Measurements from ENCODE around the gene PDE1C.

GRCh38 chr7:31934551-31934950, 135.7 kb downstream of the PDE1C start:
- no peak for TF ChIP-seq EZH2 (IDR thresholded peaks at IDR 0.05; ENCODE audit: low read length, missing control alignments)
- TF ChIP-seq, protein P1, sequence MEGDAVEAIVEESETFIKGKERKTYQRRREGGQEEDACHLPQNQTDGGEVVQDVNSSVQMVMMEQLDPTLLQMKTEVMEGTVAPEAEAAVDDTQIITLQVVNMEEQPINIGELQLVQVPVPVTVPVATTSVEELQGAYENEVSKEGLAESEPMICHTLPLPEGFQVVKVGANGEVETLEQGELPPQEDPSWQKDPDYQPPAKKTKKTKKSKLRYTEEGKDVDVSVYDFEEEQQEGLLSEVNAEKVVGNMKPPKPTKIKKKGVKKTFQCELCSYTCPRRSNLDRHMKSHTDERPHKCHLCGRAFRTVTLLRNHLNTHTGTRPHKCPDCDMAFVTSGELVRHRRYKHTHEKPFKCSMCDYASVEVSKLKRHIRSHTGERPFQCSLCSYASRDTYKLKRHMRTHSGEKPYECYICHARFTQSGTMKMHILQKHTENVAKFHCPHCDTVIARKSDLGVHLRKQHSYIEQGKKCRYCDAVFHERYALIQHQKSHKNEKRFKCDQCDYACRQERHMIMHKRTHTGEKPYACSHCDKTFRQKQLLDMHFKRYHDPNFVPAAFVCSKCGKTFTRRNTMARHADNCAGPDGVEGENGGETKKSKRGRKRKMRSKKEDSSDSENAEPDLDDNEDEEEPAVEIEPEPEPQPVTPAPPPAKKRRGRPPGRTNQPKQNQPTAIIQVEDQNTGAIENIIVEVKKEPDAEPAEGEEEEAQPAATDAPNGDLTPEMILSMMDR (conservative IDR thresholded peaks at IDR 0.05 in 1 of 2, IDR thresholded peaks at IDR 0.05 in 1 of 2; ENCODE audit: low read depth in 1 of 2, low read length in 2 of 2): no peak
